GM12874 (cell line): Measurements from ENCODE around the gene TWIST1.

Experiments used
- TF ChIP-seq, protein P1 (sequence below): IDR thresholded peaks from 2 replicates; pipeline ENCODE4 v1.5.1; 2011; ENCODE audit warnings: low read depth, mild to moderate bottlenecking, control low read depth, low read length, moderate library complexity; ENCODE audit not compliant: insufficient read depth

The TWIST1 gene

DNA sequence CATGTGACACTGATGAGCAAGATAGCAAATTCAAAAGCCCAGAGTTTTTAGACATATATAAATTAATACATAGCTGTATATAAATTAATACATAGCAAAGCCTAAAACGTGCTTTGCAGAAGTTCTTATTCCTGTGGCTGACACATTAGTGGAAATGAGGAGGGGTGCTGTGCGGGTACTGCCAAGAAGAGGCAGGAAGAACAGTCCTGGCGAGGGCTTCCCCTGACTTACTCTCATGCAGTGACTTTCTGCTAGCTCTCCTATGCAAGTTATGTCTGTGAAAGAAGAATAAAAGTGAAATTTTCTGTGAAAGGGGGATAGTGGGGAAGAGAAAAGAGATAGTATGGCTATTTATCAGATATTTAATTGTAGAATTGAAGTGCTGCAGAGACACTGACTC is 27.6 kb downstream of the TWIST1 start:
- TF ChIP-seq, protein P1, sequence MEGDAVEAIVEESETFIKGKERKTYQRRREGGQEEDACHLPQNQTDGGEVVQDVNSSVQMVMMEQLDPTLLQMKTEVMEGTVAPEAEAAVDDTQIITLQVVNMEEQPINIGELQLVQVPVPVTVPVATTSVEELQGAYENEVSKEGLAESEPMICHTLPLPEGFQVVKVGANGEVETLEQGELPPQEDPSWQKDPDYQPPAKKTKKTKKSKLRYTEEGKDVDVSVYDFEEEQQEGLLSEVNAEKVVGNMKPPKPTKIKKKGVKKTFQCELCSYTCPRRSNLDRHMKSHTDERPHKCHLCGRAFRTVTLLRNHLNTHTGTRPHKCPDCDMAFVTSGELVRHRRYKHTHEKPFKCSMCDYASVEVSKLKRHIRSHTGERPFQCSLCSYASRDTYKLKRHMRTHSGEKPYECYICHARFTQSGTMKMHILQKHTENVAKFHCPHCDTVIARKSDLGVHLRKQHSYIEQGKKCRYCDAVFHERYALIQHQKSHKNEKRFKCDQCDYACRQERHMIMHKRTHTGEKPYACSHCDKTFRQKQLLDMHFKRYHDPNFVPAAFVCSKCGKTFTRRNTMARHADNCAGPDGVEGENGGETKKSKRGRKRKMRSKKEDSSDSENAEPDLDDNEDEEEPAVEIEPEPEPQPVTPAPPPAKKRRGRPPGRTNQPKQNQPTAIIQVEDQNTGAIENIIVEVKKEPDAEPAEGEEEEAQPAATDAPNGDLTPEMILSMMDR, result no peak

DNA sequence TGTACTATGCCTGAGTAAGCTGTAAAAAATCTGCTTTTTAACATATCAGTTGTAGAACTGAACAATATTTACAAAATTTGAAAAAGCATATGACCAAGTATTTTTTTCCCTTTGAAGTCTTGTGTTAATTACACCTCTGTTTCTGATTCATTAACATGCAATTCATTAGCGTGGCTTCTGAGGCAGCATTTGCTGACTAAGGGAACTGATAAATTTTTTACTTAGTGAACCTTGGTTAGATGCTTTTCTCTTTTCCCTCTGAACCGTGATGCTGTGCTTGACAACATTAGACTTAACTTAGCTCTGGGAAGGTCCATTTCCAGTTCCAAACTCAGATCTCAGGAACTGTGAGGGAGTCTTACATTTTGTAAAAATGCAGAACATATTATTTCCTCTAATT is 28.1 kb downstream of the TWIST1 start:
- TF ChIP-seq, protein P1, result no peak

DNA sequence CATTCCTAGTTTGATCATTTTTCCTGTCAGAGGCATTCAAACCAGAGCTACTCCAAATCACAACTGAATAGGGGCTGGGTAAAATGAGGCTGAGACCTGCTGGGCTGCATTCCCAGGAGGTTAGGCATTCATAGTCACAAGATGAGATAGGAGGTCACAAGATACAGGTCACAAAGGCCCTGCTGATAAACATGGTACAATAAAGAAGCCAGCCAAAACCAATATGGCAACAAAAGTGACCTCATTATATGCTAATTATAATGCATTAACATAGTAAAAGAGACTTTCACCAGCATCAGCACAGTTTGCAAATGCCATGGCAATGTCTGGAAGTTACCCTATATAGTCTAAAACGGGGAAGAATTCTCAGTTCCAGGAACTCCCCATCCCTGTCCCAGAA is 37.3 kb downstream of the TWIST1 start:
- TF ChIP-seq, protein P1, result no peak

DNA sequence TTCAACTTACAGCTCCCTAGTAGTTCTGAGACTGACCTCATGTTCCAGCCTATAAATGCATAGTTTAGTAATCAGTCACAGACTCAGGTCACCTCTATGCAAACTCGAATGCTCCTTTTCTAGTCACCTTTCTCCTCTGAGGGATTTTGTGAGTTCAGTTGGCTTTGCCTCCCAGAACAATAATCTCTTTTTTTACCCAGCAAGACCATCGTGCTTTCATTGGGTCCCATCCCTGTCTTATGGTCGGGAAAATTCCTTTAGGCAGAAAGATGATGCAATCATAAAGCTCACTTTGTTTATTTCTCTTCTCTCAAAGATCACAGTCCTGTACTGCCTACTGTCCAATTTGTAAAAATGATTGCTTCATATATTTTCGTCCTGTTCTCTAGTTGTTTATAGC is 38.4 kb downstream of the TWIST1 start:
- TF ChIP-seq, protein P1, result no peak

DNA sequence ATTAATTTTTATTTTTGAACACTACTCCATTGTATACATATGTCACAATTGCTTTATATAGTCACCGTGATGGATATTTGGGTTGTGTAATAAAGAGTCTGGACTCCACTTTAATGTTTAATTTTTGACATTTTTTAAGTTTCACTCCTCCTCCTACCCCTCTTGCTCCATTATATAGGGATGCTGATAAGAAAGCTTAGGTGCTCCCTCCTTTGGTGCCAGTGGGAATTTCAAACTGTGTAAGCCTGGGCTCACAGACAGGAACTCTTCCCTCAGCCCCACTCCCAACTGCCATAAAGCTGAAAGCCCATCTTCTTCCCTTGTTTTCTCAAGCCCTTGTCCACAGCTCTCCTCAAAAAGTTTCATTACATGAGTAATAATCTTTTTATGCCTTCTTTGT is 47.6 kb downstream of the TWIST1 start:
- TF ChIP-seq, protein P1, result no peak

DNA sequence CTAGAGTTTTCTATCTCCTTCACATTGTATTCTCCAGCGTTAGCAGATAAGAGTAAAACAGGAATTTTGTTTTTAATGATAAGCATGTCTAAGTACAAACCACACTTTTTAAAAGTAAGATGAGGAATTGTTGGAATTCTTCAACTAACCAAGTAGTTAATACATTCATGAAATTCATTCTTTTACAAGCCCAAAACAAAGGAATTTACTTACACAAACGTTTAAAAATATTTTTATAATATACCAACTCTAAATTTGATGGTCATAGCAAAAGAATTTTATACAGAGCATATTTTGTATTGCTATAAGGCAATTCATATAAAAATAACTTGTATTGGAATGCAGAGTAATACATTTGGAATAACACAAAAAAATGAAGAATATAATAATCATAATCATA is 51.3 kb downstream of the TWIST1 start:
- TF ChIP-seq, protein P1, result no peak
